Suppressor macrophage treated with lipopolysaccharide for 4 hours (primary cell): ENCODE results near the gene ZNF718.
A peak's percentile ranks its signal among the peaks of the same experiment; 100 is the strongest.
"Not testable (repeated sequence)": the region's sequence is repeated elsewhere in the genome, so short reads cannot be mapped to it uniquely, and the experiment has no call there.

Experiments
- DNase-seq: peaks from one replicate; pipeline ENCODE4 v3.0.0-alpha.2; 2020

ZNF718 gene

GRCh38 chr4:124275-125081 lies at the start of gene ZNF718:
Gene ZNF718, plus strand, starts transcription at chr4:124501. Its CDS starts 170 bp downstream, at chr4:124671.
- DNase-seq = peak; percentile 96

- no peak for DNase-seq
These were observed 38.4 kb upstream of the ZNF718 start for GRCh38 chr4:85951-86350.

GRCh38 chr4:86559-87324 lies 37.6 kb upstream of the ZNF718 start:
- DNase-seq = not testable (repeated sequence)

- no peak for DNase-seq
These were observed 25.9 kb upstream of the ZNF718 start for GRCh38 chr4:98386-98785.

- no peak for DNase-seq
These were observed 24.4 kb upstream of the ZNF718 start for GRCh38 chr4:99863-100262.

- DNase-seq = no peak
These were observed 17.2 kb upstream of the ZNF718 start for GRCh38 chr4:107083-107443.

- DNase-seq = no peak
These were observed 16.6 kb upstream of the ZNF718 start for GRCh38 chr4:107444-108429.

- DNase-seq = no peak
These were observed 11.5 kb upstream of the ZNF718 start for GRCh38 chr4:112771-113170.

GRCh38 chr4:113732-114131 lies 10.6 kb upstream of the ZNF718 start:
- no peak for DNase-seq

- no peak for DNase-seq
These were observed 10.2 kb upstream of the ZNF718 start for GRCh38 chr4:114149-114548.

- DNase-seq = no peak
These were observed 7.8 kb upstream of the ZNF718 start for GRCh38 chr4:116499-116898.

- no peak for DNase-seq
These were observed 3.7 kb upstream of the ZNF718 start for GRCh38 chr4:120616-121015.

GRCh38 chr4:121408-122084 lies 2.8 kb upstream of the ZNF718 start:
- no peak for DNase-seq

GRCh38 chr4:123922-124274 lies 403 bp upstream of the ZNF718 start:
- not testable (repeated sequence) for DNase-seq

- peak; percentile 30 for DNase-seq
These were observed 930 bp downstream of the ZNF718 start for GRCh38 chr4:125091-125771.

GRCh38 chr4:125833-126232 lies 1.5 kb downstream of the ZNF718 start:
- no peak for DNase-seq

GRCh38 chr4:132483-132882 lies 8.2 kb downstream of the ZNF718 start:
- no peak for DNase-seq

GRCh38 chr4:138935-139334 lies 14.6 kb downstream of the ZNF718 start:
- DNase-seq = no peak

GRCh38 chr4:139691-140090 lies 15.4 kb downstream of the ZNF718 start:
- no peak for DNase-seq

GRCh38 chr4:146621-147020 lies 22.3 kb downstream of the ZNF718 start:
- no peak for DNase-seq

GRCh38 chr4:147233-147632 lies 22.9 kb downstream of the ZNF718 start:
- DNase-seq = no peak
